Activated T-helper 17 cell treated with anti-CD3 and anti-CD28 coated beads, Interleukin-2, amount 50 U/mL, for 72 hours (primary cell): Measurements from ENCODE around the gene LILRA2. TPM values are rescaled to one million over a fixed set of nuclear protein-coding genes. Genes with fewer than 3 reads are reported as not detected.
"Not testable (repeated sequence)": the region's sequence is repeated elsewhere in the genome, so short reads cannot be mapped to it uniquely, and the experiment has no call there.

Source experiments
- ATAC-seq: fragments of 150-1000 bp; cut with Tn5 transposase; replicated peaks from 2 replicates; pipeline ENCODE4 v1.10.0; 2021; ENCODE audit warnings: mild to moderate bottlenecking, moderate library complexity
- H3K27ac Mint-ChIP-seq: one replicate; pipeline ENCODE4 v1.8.0; 2022; ENCODE audit warnings: mixed read lengths
- H3K27me3 Mint-ChIP-seq: one replicate; pipeline ENCODE4 v1.8.0; 2022; ENCODE audit warnings: mixed read lengths
- H3K36me3 Mint-ChIP-seq: one replicate; pipeline ENCODE4 v1.8.0; 2022; ENCODE audit warnings: low read depth, mild to moderate bottlenecking, mixed read lengths
- H3K4me1 Mint-ChIP-seq: one replicate; pipeline ENCODE4 v1.8.0; 2022; ENCODE audit warnings: mixed read lengths
- H3K4me3 Mint-ChIP-seq: one replicate; pipeline ENCODE4 v1.8.0; 2022; ENCODE audit warnings: mild to moderate bottlenecking, mixed read lengths
- H3K9me3 Mint-ChIP-seq: one replicate; pipeline ENCODE4 v1.8.0; 2022; ENCODE audit warnings: mixed read lengths
- total RNA-seq, 2 donors: library from RNA; stranded (reverse); gene quantifications; one replicate each; pipeline ENCODE4 v1.2.3, GENCODE V29; 2022

LILRA2 gene
- total RNA-seq, 2 donors from 2014 or later: not detected

DNA sequence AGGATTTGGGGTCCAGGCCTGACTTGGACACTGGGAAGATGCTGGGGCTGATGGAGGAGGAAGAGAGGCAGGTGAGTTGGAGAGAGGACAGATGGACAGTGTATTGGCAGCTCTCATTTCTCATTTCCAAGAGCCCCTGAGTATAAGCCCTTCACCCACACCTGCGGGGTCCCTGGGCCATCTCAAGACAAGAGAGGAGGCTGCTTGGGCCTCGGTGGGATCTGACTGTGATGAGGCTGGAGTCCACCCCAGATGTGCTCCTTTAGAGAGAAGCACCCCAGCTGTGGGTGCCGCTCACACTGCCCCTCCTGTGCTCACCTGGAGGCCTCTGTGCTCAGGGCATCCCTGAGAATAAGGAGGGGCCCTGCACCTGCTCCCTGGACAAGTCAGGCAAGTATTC, 3.7 kb downstream of the LILRA2 start:
- H3K9me3 Mint-ChIP-seq: no peaks in the 10 kb centered on the region
- H3K4me1 Mint-ChIP-seq: no peaks in the 10 kb centered on the region
- no peak overlapping the region for H3K27ac Mint-ChIP-seq
- H3K27me3 Mint-ChIP-seq: peaks cover 19% of the 10 kb centered on the region
- no peak for ATAC-seq
- no peak overlapping the region for H3K4me3 Mint-ChIP-seq
- no peaks in the 10 kb centered on the region for H3K36me3 Mint-ChIP-seq

DNA sequence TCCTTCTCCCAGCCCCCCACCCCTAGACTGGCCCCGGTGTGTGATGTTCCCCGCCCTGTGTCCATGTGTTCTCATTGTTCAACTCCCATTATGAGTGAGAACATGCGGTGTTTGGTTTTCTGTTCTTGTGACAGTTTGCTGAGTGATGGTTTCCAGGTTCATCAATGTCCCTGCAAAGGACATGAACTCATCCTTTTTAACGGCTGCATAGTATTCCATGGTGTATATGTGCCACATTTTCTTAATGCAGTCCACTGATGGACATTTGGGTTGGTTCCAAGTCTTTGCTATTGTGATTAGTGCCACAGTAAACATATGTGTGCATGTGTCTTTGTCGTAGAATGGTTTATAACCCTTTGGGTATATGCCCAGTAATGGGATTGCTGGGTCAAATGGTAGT, 4.7 kb downstream of the LILRA2 start:
- not testable (repeated sequence) for H3K9me3 Mint-ChIP-seq, H3K36me3 Mint-ChIP-seq, H3K27ac Mint-ChIP-seq, ATAC-seq, H3K4me3 Mint-ChIP-seq, H3K4me1 Mint-ChIP-seq
- H3K27me3 Mint-ChIP-seq: peaks cover 18% of the 10 kb centered on the region

DNA sequence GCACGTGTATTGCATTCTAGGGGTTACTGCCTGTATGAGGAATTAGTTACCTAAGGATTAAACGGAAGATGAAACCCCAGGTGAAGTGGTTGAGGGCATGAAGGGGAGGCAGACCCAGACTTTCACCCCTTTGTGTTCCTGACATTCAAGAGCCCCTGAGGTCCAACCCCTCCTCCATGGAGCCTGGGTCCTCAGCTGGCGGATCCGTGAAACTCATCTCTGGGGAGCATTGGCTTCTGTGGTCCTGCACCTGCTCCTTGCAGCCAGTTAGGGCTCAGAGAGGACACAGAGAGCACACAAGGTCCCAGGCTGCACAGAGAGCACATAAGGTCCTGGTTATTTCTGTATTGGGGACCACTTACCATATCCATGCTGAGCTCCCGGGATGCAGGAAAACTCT, 12.8 kb downstream of the LILRA2 start:
- H3K9me3 Mint-ChIP-seq: peaks cover 8% of the 10 kb centered on the region
- no peak overlapping the region for H3K27ac Mint-ChIP-seq
- no peaks in the 10 kb centered on the region for H3K4me1 Mint-ChIP-seq
- H3K36me3 Mint-ChIP-seq: no peaks in the 10 kb centered on the region
- ATAC-seq: no peak
- no peak overlapping the region for H3K4me3 Mint-ChIP-seq
- H3K27me3 Mint-ChIP-seq: peaks cover 41% of the 10 kb centered on the region

- Mint-ChIP-seq H3K27me3 (peaks cover 45% of the 10 kb centered on the region), H3K9me3 (peaks cover 8% of the 10 kb centered on the region), H3K4me1 (no peaks in the 10 kb centered on the region), H3K36me3 (no peaks in the 10 kb centered on the region), H3K27ac (no peak overlapping the region), H3K4me3 (no peak overlapping the region)
- ATAC-seq: no peak
Measured at GRCh38 chr19:54587026-54587425, 13.4 kb downstream of the LILRA2 start.

GRCh38 chr19:54593445-54593844, 19.9 kb downstream of the LILRA2 start, which contains the start of gene LILRA1:
LILRA1 (plus strand) TSS chr19:54593632; CDS start chr19:54594245, 613 bp downstream.
- H3K4me3 Mint-ChIP-seq, H3K27ac Mint-ChIP-seq, H3K9me3 Mint-ChIP-seq, H3K4me1 Mint-ChIP-seq, ATAC-seq, H3K36me3 Mint-ChIP-seq: not testable (repeated sequence)
- peaks cover 31% of the 10 kb centered on the region for H3K27me3 Mint-ChIP-seq

- not testable (repeated sequence) for H3K27ac Mint-ChIP-seq, H3K9me3 Mint-ChIP-seq, H3K36me3 Mint-ChIP-seq, H3K4me3 Mint-ChIP-seq, ATAC-seq, H3K4me1 Mint-ChIP-seq
- H3K27me3 Mint-ChIP-seq: peaks cover 28% of the 10 kb centered on the region
Measured at GRCh38 chr19:54593931-54594626, 20.5 kb downstream of the LILRA2 start.

- no peaks in the 10 kb centered on the region for H3K36me3 Mint-ChIP-seq
- no peak overlapping the region for H3K27ac Mint-ChIP-seq
- peaks cover 28% of the 10 kb centered on the region for H3K27me3 Mint-ChIP-seq
- H3K4me3 Mint-ChIP-seq: no peak overlapping the region
- no peaks in the 10 kb centered on the region for H3K4me1 Mint-ChIP-seq
- H3K9me3 Mint-ChIP-seq: no peaks in the 10 kb centered on the region
- no peak for ATAC-seq
Measured at GRCh38 chr19:54594737-54595136, 21.1 kb downstream of the LILRA2 start.

GRCh38 chr19:54595680-54596436, 22.3 kb downstream of the LILRA2 start:
- H3K9me3 Mint-ChIP-seq, H3K36me3 Mint-ChIP-seq, ATAC-seq, H3K4me3 Mint-ChIP-seq, H3K4me1 Mint-ChIP-seq, H3K27ac Mint-ChIP-seq: not testable (repeated sequence)
- peaks cover 31% of the 10 kb centered on the region for H3K27me3 Mint-ChIP-seq

- Mint-ChIP-seq H3K4me3 (no peak overlapping the region), H3K27me3 (peaks cover 24% of the 10 kb centered on the region), H3K9me3 (no peaks in the 10 kb centered on the region), H3K36me3 (no peaks in the 10 kb centered on the region), H3K27ac (no peak overlapping the region), H3K4me1 (no peaks in the 10 kb centered on the region)
- no peak for ATAC-seq
Measured at GRCh38 chr19:54600212-54600611, 26.6 kb downstream of the LILRA2 start.

DNA sequence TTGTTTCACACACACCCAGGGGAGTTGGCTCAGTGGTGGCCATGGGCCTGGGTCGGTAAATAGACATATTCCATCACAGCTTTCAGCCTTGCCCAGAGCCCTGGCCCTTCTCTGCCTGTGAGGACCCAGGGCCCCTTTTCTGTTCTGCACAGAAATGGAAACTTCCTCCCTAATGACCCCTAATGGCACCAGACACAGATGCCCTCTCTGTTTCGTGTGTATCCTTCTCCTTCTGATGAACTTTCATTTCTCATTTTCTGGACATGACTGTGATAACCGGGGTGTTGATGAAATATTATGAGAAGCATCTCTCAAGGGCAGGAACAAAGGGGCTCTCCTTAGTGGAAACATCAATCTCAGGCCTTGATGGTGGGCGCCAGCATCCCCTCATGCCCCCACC, 32.6 kb downstream of the LILRA2 start:
- H3K27me3 Mint-ChIP-seq: peaks cover 27% of the 10 kb centered on the region
- no peak overlapping the region for H3K27ac Mint-ChIP-seq
- ATAC-seq: no peak
- no peaks in the 10 kb centered on the region for H3K36me3 Mint-ChIP-seq
- no peaks in the 10 kb centered on the region for H3K9me3 Mint-ChIP-seq
- no peaks in the 10 kb centered on the region for H3K4me1 Mint-ChIP-seq
- no peak overlapping the region for H3K4me3 Mint-ChIP-seq

DNA sequence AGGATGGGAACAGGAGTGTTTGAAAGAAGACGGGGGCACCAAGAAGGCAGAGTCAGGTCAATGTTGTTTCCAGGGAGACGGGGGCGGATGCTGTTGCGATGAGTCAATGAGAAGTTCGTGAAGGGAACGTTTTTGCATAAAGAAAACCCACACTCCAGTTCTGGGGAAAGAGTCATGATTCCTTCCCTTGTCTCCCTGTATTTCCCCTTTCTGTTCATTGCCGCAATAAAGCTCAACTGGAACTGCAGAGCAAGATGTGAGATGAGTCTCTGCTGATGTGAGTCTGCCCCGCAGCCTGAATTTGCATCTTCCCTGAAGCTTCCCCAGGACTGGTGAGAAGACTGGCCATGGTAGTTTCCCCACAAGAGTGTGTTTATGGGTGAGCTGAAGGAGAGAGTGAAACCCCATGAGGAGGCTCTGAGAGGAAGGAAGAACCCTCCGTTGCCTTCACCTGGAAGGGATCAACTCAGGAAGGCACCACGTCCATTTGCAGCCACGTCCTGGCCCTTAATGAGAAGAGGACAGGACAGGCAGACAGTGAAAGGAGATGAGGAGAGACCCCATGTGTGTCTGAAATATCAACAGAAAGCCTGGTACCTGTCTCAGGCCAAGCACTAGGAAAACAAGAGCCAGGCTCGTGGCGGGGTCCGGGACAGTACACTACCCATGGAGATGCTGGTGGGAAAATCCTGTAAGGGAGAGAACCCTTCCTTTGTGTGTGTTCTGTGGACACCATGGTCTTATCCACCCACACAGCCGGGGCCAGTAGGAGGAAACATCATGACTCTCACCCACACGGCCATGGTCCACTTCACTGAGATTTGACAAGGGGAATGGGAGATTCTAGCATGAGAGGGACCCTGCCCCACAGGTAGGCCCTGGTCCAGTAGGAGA, 33.5 kb downstream of the LILRA2 start:
- peaks cover 29% of the 10 kb centered on the region for H3K27me3 Mint-ChIP-seq
- no peaks in the 10 kb centered on the region for H3K36me3 Mint-ChIP-seq
- peak; percentile 78 for ATAC-seq
- peak overlapping the region; percentile 27 for H3K27ac Mint-ChIP-seq
- H3K9me3 Mint-ChIP-seq: no peaks in the 10 kb centered on the region
- no peak overlapping the region for H3K4me3 Mint-ChIP-seq
- H3K4me1 Mint-ChIP-seq: no peaks in the 10 kb centered on the region

- no peak for ATAC-seq
- Mint-ChIP-seq H3K36me3 (no peaks in the 10 kb centered on the region), H3K27ac (no peak overlapping the region), H3K9me3 (no peaks in the 10 kb centered on the region), H3K27me3 (peaks cover 29% of the 10 kb centered on the region), H3K4me3 (no peak overlapping the region), H3K4me1 (no peaks in the 10 kb centered on the region)
Measured at GRCh38 chr19:54607785-54608150, 34.2 kb downstream of the LILRA2 start.

- H3K4me1 Mint-ChIP-seq: no peaks in the 10 kb centered on the region
- no peak for ATAC-seq
- no peaks in the 10 kb centered on the region for H3K36me3 Mint-ChIP-seq
- H3K4me3 Mint-ChIP-seq: no peak overlapping the region
- H3K9me3 Mint-ChIP-seq: no peaks in the 10 kb centered on the region
- peaks cover 29% of the 10 kb centered on the region for H3K27me3 Mint-ChIP-seq
- H3K27ac Mint-ChIP-seq: no peak overlapping the region
Measured at GRCh38 chr19:54608205-54608604, 34.6 kb downstream of the LILRA2 start.

GRCh38 chr19:54608792-54609191, 35.2 kb downstream of the LILRA2 start:
- Mint-ChIP-seq H3K36me3 (no peaks in the 10 kb centered on the region), H3K4me1 (no peaks in the 10 kb centered on the region), H3K27me3 (peaks cover 32% of the 10 kb centered on the region), H3K27ac (no peak overlapping the region), H3K9me3 (no peaks in the 10 kb centered on the region), H3K4me3 (no peak overlapping the region)
- ATAC-seq: no peak
